HCT116 (cell line): Measurements from ENCODE around the gene PDSS2. TPM values are rescaled to one million over a fixed set of nuclear protein-coding genes. Genes with fewer than 3 reads are reported as not detected.
A peak's percentile ranks its signal among the peaks of the same experiment; 100 is the strongest.

Experiments
- ATAC-seq: fragments of 200-7000 bp; cut with Tn5 transposase; 2 replicates; pipeline ENCODE4 v1.9.1; 2020; ENCODE audit warnings: mild to moderate bottlenecking, moderate library complexity
- BruUV-seq: library from RNA; stranded (reverse); fragments of 400-500 nt; replicated peaks from 2 replicates; lab custom pipeline; 2021; lab: Mats Ljungman, UMichigan
- CTCF ChIA-PET: fragments of 300-600 bp; sonication (Branson Sonifier 250); formaldehyde crosslinking; loops from one replicate; lab custom pipeline; 2021; ENCODE audit warnings: antibody characterized with exemption; lab: Charles Lee
- POLR2A ChIA-PET: fragments of 300-600, 350-600 bp; sonication (Branson Sonifier 250); formaldehyde crosslinking; loops from one replicate; lab custom pipeline; 2021; ENCODE audit warnings: antibody characterized with exemption; lab: Charles Lee
- RAD21 ChIA-PET, 2 experiments: fragments of 300-600 bp; sonication (Branson Sonifier 250); formaldehyde crosslinking; loops; one replicate each; lab custom pipeline; 2023; ENCODE audit warnings: low total read pairs in 2 of 2; ENCODE audit not compliant: uncharacterized antibody in 2 of 2, unreplicated experiment in 2 of 2, low non-redundant PET in 1 of 2; lab: Charles Lee
- DNase-seq: peaks from one replicate; pipeline ENCODE4 v3.0.0-alpha.2; 2010; ENCODE audit warnings: low read depth, low spot score
- H2AFZ ChIP-seq: fragments of 200-600 bp; shearing (Covaris generic), sonication (generic); 2 replicates; pipeline ENCODE4 v1.6.1; 2017; ENCODE audit warnings: low read depth, mixed run types, mixed read lengths, antibody characterized with exemption, low read length; ENCODE audit not compliant: poor library complexity, severe bottlenecking
- H3K27ac ChIP-seq: 2 replicates; pipeline ENCODE4 v1.5.1; 2012; ENCODE audit warnings: low read depth, low read length
- H3K27me3 ChIP-seq: fragments of 200-600 bp; sonication (generic); 2 replicates; pipeline ENCODE4 v1.6.1; 2016; ENCODE audit warnings: mixed run types, low read length, mixed read lengths; ENCODE audit not compliant: insufficient read depth
- H3K36me3 ChIP-seq, 2 experiments: fragments of 200-500 bp in 1 of 2; fragments of 200-600 bp in 1 of 2; sonication (Bioruptor generic) in 1 of 2; sonication (generic) in 1 of 2; 2 replicates each; pipeline versions ENCODE4 v1.5.1 to v1.6.1; 2014 to 2016; ENCODE audit warnings: low read length in 2 of 2, inconsistent platforms in 1 of 2, mixed read lengths in 1 of 2, mixed run types in 1 of 2; ENCODE audit not compliant: insufficient read depth in 2 of 2, control insufficient read depth in 1 of 2
- H3K4me1 ChIP-seq, 2 experiments: fragments of 200-600 bp in 1 of 2; sonication (generic) in 1 of 2; 2 replicates each; pipeline versions ENCODE4 v1.5.1 to v1.6.1; 2012 to 2017; ENCODE audit warnings: low read length in 2 of 2, inconsistent platforms in 1 of 2, mild to moderate bottlenecking in 1 of 2, mixed read lengths in 1 of 2, mixed run types in 1 of 2, moderate library complexity in 1 of 2; ENCODE audit not compliant: insufficient read depth in 2 of 2, control insufficient read depth in 1 of 2
- H3K4me2 ChIP-seq: fragments of 200-600 bp; sonication (generic); 2 replicates; pipeline ENCODE4 v1.6.1; 2017; ENCODE audit warnings: mixed run types, low read length, mixed read lengths
- H3K4me3 ChIP-seq, 2 experiments: fragments of 200-600 bp in 1 of 2; sonication (generic) in 1 of 2; replicated peaks in 1 of 2; 2 replicates each; pipeline ENCODE4 v1.5.1; 2011 to 2016; ENCODE audit warnings: low read length in 2 of 2, control low read depth in 1 of 2, low read depth in 1 of 2, mild to moderate bottlenecking in 1 of 2, mixed read lengths in 1 of 2, mixed run types in 1 of 2
- H3K79me2 ChIP-seq: fragments of 200-600 bp; sonication (generic); 2 replicates; pipeline ENCODE4 v1.6.1; 2017; ENCODE audit warnings: mild to moderate bottlenecking, mixed run types, low read length, moderate library complexity, mixed read lengths; ENCODE audit not compliant: insufficient read depth
- H3K9ac ChIP-seq: fragments of 200-600 bp; sonication (generic); 2 replicates; pipeline ENCODE4 v1.6.1; 2016; ENCODE audit warnings: low read length, mixed read lengths
- H3K9me2 ChIP-seq: fragments of 200-600 bp; sonication (generic), shearing (Covaris generic); 2 replicates; pipeline ENCODE4 v1.6.1; 2017; ENCODE audit warnings: mixed run types, mild to moderate bottlenecking, moderate library complexity; ENCODE audit not compliant: insufficient read depth
- H3K9me3 ChIP-seq, 2 experiments: fragments of 200-500 bp in 1 of 2; fragments of 200-600 bp in 1 of 2; sonication (Bioruptor generic) in 1 of 2; sonication (generic) in 1 of 2; 2 replicates each; pipeline ENCODE4 v1.6.1; 2014 to 2017; ENCODE audit warnings: low read length in 2 of 2, mixed read lengths in 2 of 2, inconsistent platforms in 1 of 2, low read depth in 1 of 2, mild to moderate bottlenecking in 1 of 2, mixed run types in 1 of 2, moderate library complexity in 1 of 2; ENCODE audit not compliant: control insufficient read depth in 1 of 2, insufficient read depth in 1 of 2
- H4K20me1 ChIP-seq: fragments of 200-600 bp; sonication (generic), shearing (Covaris generic); 2 replicates; pipeline ENCODE4 v1.6.1; 2017; ENCODE audit warnings: mixed run types, mild to moderate bottlenecking, moderate library complexity; ENCODE audit not compliant: insufficient read depth
- CBX3 ChIP-seq: IDR thresholded peaks from 2 replicates; pipeline ENCODE4 v1.6.1; 2012; ENCODE audit warnings: low read depth
- CEBPB ChIP-seq: IDR thresholded peaks from 2 replicates; pipeline ENCODE4 v1.6.1; 2012; ENCODE audit warnings: low read depth
- CTCF ChIP-seq, 3 experiments: fragments of 200-600 bp in 1 of 3; sonication (generic) in 1 of 3; IDR thresholded peaks in 2 of 3; conservative IDR thresholded peaks in 1 of 3; 2 replicates each; pipeline ENCODE4 v1.5.1; 2012 to 2017; ENCODE audit warnings: low read depth in 2 of 3, low read length in 2 of 3, antibody characterized with exemption in 1 of 3, borderline replicate concordance in 1 of 3, control low read depth in 1 of 3, mild to moderate bottlenecking in 1 of 3, mixed read lengths in 1 of 3, mixed run types in 1 of 3, moderate library complexity in 1 of 3; ENCODE audit not compliant: insufficient read depth in 1 of 3
- ELF1 ChIP-seq: IDR thresholded peaks from 2 replicates; pipeline ENCODE4 v1.6.1; 2012; ENCODE audit warnings: low read depth, borderline replicate concordance
- FOSL1 ChIP-seq: IDR thresholded peaks from 2 replicates; pipeline ENCODE4 v1.6.1; 2012; ENCODE audit warnings: low read depth
- JUND ChIP-seq: IDR thresholded peaks from 2 replicates; pipeline ENCODE4 v1.6.1; 2012
- POLR2AphosphoS5 ChIP-seq: IDR thresholded peaks from 2 replicates; pipeline ENCODE4 v1.6.1; 2011; ENCODE audit warnings: mild to moderate bottlenecking, low read depth, low read length, moderate library complexity
- RAD21 ChIP-seq: IDR thresholded peaks from 2 replicates; pipeline ENCODE4 v1.6.1; 2012; ENCODE audit warnings: low read depth, mild to moderate bottlenecking
- SIN3A ChIP-seq: IDR thresholded peaks from 2 replicates; pipeline ENCODE4 v1.6.1; 2012; ENCODE audit warnings: low read depth
- SP1 ChIP-seq: IDR thresholded peaks from 2 replicates; pipeline ENCODE4 v1.6.1; 2012; ENCODE audit warnings: low read depth
- SRF ChIP-seq: IDR thresholded peaks from 2 replicates; pipeline ENCODE4 v1.6.1; 2012; ENCODE audit warnings: low read depth
- YY1 ChIP-seq: IDR thresholded peaks from 2 replicates; pipeline ENCODE4 v1.6.1; 2011; ENCODE audit warnings: low read length, low read depth, moderate library complexity, mild to moderate bottlenecking; ENCODE audit not compliant: insufficient replicate concordance; ENCODE audit errors: extremely low read depth
- ZFX ChIP-seq: fragments of 450-650 bp; IDR thresholded peaks from 2 replicates; pipeline ENCODE4 v1.6.1; 2017
- intact Hi-C: fragments of 100-400 bp; cut with micrococcal nuclease; formaldehyde crosslinking; loops from 2 replicates; pipeline ENCODE4 v1.10.0; 2022
- total RNA-seq: library from RNA; stranded (reverse); gene quantifications from one replicate; pipeline ENCODE4 v1.2.1, GENCODE V29; 2021; ENCODE audit not compliant: unreplicated experiment
- TF ChIP-seq, protein P1 (sequence below): IDR thresholded peaks from 2 replicates; pipeline ENCODE4 v1.6.1; 2011; ENCODE audit warnings: mild to moderate bottlenecking, low read length, moderate library complexity; ENCODE audit not compliant: insufficient replicate concordance; ENCODE audit errors: extremely low read depth
- TF ChIP-seq, protein P2 (sequence below): IDR thresholded peaks from 2 replicates; pipeline ENCODE4 v1.6.1; 2012

The PDSS2 gene
- total RNA-seq, 1 experiment from 2014 or later = 12.2 TPM

DNA sequence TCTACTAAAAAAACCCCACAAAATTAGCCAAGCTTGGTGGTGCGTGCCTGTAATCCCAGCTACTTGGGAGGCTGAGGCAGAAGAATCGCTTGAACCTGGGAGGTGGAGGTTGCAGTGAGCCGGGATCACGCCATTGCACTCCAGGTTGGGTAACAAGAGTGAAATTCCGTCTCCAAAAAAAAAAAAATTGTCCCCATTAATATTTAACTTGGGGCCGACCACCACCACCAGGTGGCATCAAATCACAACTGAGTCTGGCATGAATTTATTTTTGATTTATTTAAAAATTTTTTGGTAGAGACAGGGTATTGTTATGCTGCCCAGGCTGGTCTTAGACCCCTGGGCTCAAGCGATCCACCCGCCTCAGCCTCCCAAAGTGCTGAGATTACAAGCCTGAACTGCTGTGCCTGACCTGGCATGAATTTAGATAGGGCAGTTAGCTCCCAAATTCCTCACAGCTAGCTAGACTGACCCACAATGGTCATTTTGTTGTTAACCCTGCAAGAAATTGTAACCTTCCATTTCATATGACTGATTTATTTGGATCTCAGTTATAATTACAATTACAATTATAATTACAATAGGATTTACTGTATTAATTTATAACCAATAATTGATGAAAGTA lies 326.9 kb downstream of the PDSS2 start:
- CTCF ChIA-PET = interaction anchor here (0.6 to 1.3 kb wide), 3 partner anchors 9 to 715 kb away, joined by 3 read pairs; no protein-coding TSS in a partner anchor
- DNase-seq (peak; percentile 19), ATAC-seq (peak; percentile 50; the same call in 1 of the 2 replicates)
- H2AFZ ChIP-seq = no peak overlapping the region
- no peaks in the 10 kb centered on the region for H3K9me2 ChIP-seq
- TF ChIP-seq POLR2AphosphoS5 = no peak
- peak; percentile 67 for TF ChIP-seq RAD21
- TF ChIP-seq YY1 = no peak
- TF ChIP-seq, protein P1, sequence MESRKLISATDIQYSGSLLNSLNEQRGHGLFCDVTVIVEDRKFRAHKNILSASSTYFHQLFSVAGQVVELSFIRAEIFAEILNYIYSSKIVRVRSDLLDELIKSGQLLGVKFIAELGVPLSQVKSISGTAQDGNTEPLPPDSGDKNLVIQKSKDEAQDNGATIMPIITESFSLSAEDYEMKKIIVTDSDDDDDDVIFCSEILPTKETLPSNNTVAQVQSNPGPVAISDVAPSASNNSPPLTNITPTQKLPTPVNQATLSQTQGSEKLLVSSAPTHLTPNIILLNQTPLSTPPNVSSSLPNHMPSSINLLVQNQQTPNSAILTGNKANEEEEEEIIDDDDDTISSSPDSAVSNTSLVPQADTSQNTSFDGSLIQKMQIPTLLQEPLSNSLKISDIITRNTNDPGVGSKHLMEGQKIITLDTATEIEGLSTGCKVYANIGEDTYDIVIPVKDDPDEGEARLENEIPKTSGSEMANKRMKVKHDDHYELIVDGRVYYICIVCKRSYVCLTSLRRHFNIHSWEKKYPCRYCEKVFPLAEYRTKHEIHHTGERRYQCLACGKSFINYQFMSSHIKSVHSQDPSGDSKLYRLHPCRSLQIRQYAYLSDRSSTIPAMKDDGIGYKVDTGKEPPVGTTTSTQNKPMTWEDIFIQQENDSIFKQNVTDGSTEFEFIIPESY = no peak
- TF ChIP-seq, protein P2, sequence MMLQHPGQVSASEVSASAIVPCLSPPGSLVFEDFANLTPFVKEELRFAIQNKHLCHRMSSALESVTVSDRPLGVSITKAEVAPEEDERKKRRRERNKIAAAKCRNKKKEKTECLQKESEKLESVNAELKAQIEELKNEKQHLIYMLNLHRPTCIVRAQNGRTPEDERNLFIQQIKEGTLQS = no peak
- TF ChIP-seq ELF1 = no peak
- no peak for TF ChIP-seq ZFX
- no peak for TF ChIP-seq FOSL1
- no peak for TF ChIP-seq SRF
- TF ChIP-seq CTCF (IDR thresholded peaks at IDR 0.05 in 2 of 3, conservative IDR thresholded peaks at IDR 0.05 in 1 of 3; ENCODE audit: borderline replicate concordance in 1 of 3, insufficient read depth in 1 of 3, low read depth in 2 of 3, low read length in 2 of 3) = peak; percentile 41 to 61 (median 49)
- no peak for TF ChIP-seq JUND
- TF ChIP-seq SIN3A = no peak
- no peak for TF ChIP-seq CBX3
- no peak for TF ChIP-seq SP1
- no peak for TF ChIP-seq CEBPB
- intact Hi-C loops = loop anchor here (1.0 kb wide), 3 partner anchors 523 to 716 kb away; no protein-coding TSS in a partner anchor
- no peaks in the 10 kb centered on the region for H3K36me3 ChIP-seq
- H3K4me2 ChIP-seq = no peak overlapping the region
- RAD21 ChIA-PET = interaction anchor here in 1 of 2 experiments (0.7 kb wide), 1 partner anchor 186 kb away, joined by 3 read pairs; no protein-coding TSS in a partner anchor
- no peak overlapping the region for H3K9ac ChIP-seq
- H3K4me3 ChIP-seq = no peak overlapping the region
- no TSS peak for BruUV-seq
- POLR2A ChIA-PET = no interaction called here
- no peaks in the 10 kb centered on the region for H4K20me1 ChIP-seq
- H3K27ac ChIP-seq = no peak overlapping the region
- H3K9me3 ChIP-seq = no peaks in the 10 kb centered on the region
- no peaks in the 10 kb centered on the region for H3K79me2 ChIP-seq
- H3K4me1 ChIP-seq = peaks cover 5 to 8% of the 10 kb centered on the region in 2 experiments; a peak in 3 of 4 replicates
- no peaks in the 10 kb centered on the region for H3K27me3 ChIP-seq
